ENCODE measurements around the gene FGF2. TPM values are rescaled to one million over a fixed set of nuclear protein-coding genes. Genes with fewer than 3 reads are reported as not detected.
"Not testable (repeated sequence)": the region's sequence is repeated elsewhere in the genome, so short reads cannot be mapped to it uniquely, and the experiment has no call there.

Gene FGF2
- 8.9 TPM for total RNA-seq
- 10 to 100 TPM in 2 of 8 donors, 1 to 10 TPM in 6; 6.5 to 11.4 (median 8.3) TPM for polyA plus RNA-seq (ENCODE audit: insufficient read depth in 1 of 8, insufficient read length in 8 of 8, low replicate concordance in 1 of 8)
- long read RNA-seq, donor 1, full-length matches to known transcripts, result 4 of 4 reads
- long read RNA-seq, donor 1, partial matches to known transcripts, result 0 of 4 reads
- long read RNA-seq, donor 1, other reads (novel, unspliced or antisense), result 0 of 4 reads
- long read RNA-seq, donor 2, result 0 reads
- long read RNA-seq, donor 3, full-length matches to known transcripts, result 5 of 5 reads
- long read RNA-seq, donor 3, partial matches to known transcripts, result 0 of 5 reads
- long read RNA-seq, donor 3, other reads (novel, unspliced or antisense), result 0 of 5 reads
- long read RNA-seq, donor 4, full-length matches to known transcripts, result 1 of 1 reads
- long read RNA-seq, donor 4, partial matches to known transcripts, result 0 of 1 reads
- long read RNA-seq, donor 4, other reads (novel, unspliced or antisense), result 0 of 1 reads
- long read RNA-seq, donor 5, full-length matches to known transcripts, result 10 of 21 reads
- long read RNA-seq, donor 5, partial matches to known transcripts, result 0 of 21 reads
- long read RNA-seq, donor 5, other reads (novel, unspliced or antisense), result 11 of 21 reads
- long read RNA-seq, donor 6, full-length matches to known transcripts, result 3 of 40 reads
- long read RNA-seq, donor 6, partial matches to known transcripts, result 25 of 40 reads
- long read RNA-seq, donor 6, other reads (novel, unspliced or antisense), result 12 of 40 reads
- long read RNA-seq, donor 7, full-length matches to known transcripts, result 5 of 11 reads
- long read RNA-seq, donor 7, partial matches to known transcripts, result 6 of 11 reads
- long read RNA-seq, donor 7, other reads (novel, unspliced or antisense), result 0 of 11 reads
- long read RNA-seq, donor 8, full-length matches to known transcripts, result 6 of 12 reads
- long read RNA-seq, donor 8, partial matches to known transcripts, result 6 of 12 reads
- long read RNA-seq, donor 8, other reads (novel, unspliced or antisense), result 0 of 12 reads
- long read RNA-seq, donor 9, full-length matches to known transcripts, result 4 of 10 reads
- long read RNA-seq, donor 9, partial matches to known transcripts, result 0 of 10 reads
- long read RNA-seq, donor 9, other reads (novel, unspliced or antisense), result 6 of 10 reads
- long read RNA-seq, donor 10, full-length matches to known transcripts, result 8 of 15 reads
- long read RNA-seq, donor 10, partial matches to known transcripts, result 0 of 15 reads
- long read RNA-seq, donor 10, other reads (novel, unspliced or antisense), result 7 of 15 reads
- long read RNA-seq, donor 11, full-length matches to known transcripts, result 5 of 10 reads
- long read RNA-seq, donor 11, partial matches to known transcripts, result 0 of 10 reads
- long read RNA-seq, donor 11, other reads (novel, unspliced or antisense), result 5 of 10 reads

- under 1% methylated on average over 91 of the region's 97 CpGs for WGBS (ENCODE audit: insufficient coverage)
- Histone ChIP-seq H3K27ac (ENCODE audit: low read length) (peak within 1 kb of the TSS; percentile 93), H3K36me3 (ENCODE audit: control insufficient read depth, insufficient read depth, low read length) (no peaks in the 10 kb centered on the region), H3K9me3 (replicated peaks; ENCODE audit: control insufficient read depth, low read depth, low read length) (no peaks in the 10 kb centered on the region), H3K4me3 (ENCODE audit: low read length) (peak within 1 kb of the TSS; percentile 86), H3K27me3 (ENCODE audit: control insufficient read depth, insufficient read depth, low read length) (peaks cover 4% of the 10 kb centered on the region), H3K4me1 (ENCODE audit: control insufficient read depth, insufficient read depth, low read length) (peaks cover 13% of the 10 kb centered on the region)
- DNase-seq, result peak; percentile 96
Measured at GRCh38 chr4:122826553-122827257, at the start of gene FGF2. Gene FGF2 (plus strand): TSS chr4:122826831. CDS start chr4:122827175, 344 bp downstream.

GRCh38 chr4:122776916-122777315, 49.7 kb upstream of the FGF2 start:
- H3K27ac ChIP-seq (ENCODE audit: low read length), result no peak overlapping the region
- no peaks in the 10 kb centered on the region for H3K4me1 ChIP-seq (ENCODE audit: control insufficient read depth, insufficient read depth, low read length)
- DNase-seq, result no peak
- WGBS (ENCODE audit: insufficient coverage), result no CpG with 5 or more reads among the region's 4 CpGs
- no peak overlapping the region for H3K4me3 ChIP-seq (ENCODE audit: low read length)
- no peaks in the 10 kb centered on the region for H3K36me3 ChIP-seq (ENCODE audit: control insufficient read depth, insufficient read depth, low read length)
- no peaks in the 10 kb centered on the region for H3K9me3 ChIP-seq (replicated peaks; ENCODE audit: control insufficient read depth, low read depth, low read length)
- H3K27me3 ChIP-seq (ENCODE audit: control insufficient read depth, insufficient read depth, low read length), result no peaks in the 10 kb centered on the region

GRCh38 chr4:122777846-122778673, 48.6 kb upstream of the FGF2 start:
- no peaks in the 10 kb centered on the region for H3K27me3 ChIP-seq (ENCODE audit: control insufficient read depth, insufficient read depth, low read length)
- no peaks in the 10 kb centered on the region for H3K36me3 ChIP-seq (ENCODE audit: control insufficient read depth, insufficient read depth, low read length)
- 100% methylated on average over 1 of the region's 7 CpGs for WGBS (ENCODE audit: insufficient coverage)
- no peak overlapping the region for H3K27ac ChIP-seq (ENCODE audit: low read length)
- peaks cover 2% of the 10 kb centered on the region for H3K4me1 ChIP-seq (ENCODE audit: control insufficient read depth, insufficient read depth, low read length)
- H3K9me3 ChIP-seq (replicated peaks; ENCODE audit: control insufficient read depth, low read depth, low read length), result no peaks in the 10 kb centered on the region
- DNase-seq, result no peak
- H3K4me3 ChIP-seq (ENCODE audit: low read length), result no peak overlapping the region

GRCh38 chr4:122781486-122781885, 45.1 kb upstream of the FGF2 start:
- Histone ChIP-seq H3K4me1 (ENCODE audit: control insufficient read depth, insufficient read depth, low read length) (peaks cover 10% of the 10 kb centered on the region), H3K9me3 (replicated peaks; ENCODE audit: control insufficient read depth, low read depth, low read length) (no peaks in the 10 kb centered on the region), H3K27me3 (ENCODE audit: control insufficient read depth, insufficient read depth, low read length) (no peaks in the 10 kb centered on the region), H3K4me3 (ENCODE audit: low read length) (no peak overlapping the region), H3K36me3 (ENCODE audit: control insufficient read depth, insufficient read depth, low read length) (no peaks in the 10 kb centered on the region), H3K27ac (ENCODE audit: low read length) (no peak overlapping the region)
- DNase-seq, result peak; percentile 79
- 44% methylated on average over 1 of the region's 2 CpGs for WGBS (ENCODE audit: insufficient coverage)

- H3K9me3 ChIP-seq (replicated peaks; ENCODE audit: control insufficient read depth, low read depth, low read length), result no peaks in the 10 kb centered on the region
- no peak overlapping the region for H3K4me3 ChIP-seq (ENCODE audit: low read length)
- WGBS (ENCODE audit: insufficient coverage), result 20% methylated on average over 1 of the region's 6 CpGs
- DNase-seq, result peak; percentile 76
- H3K27me3 ChIP-seq (ENCODE audit: control insufficient read depth, insufficient read depth, low read length), result no peaks in the 10 kb centered on the region
- H3K4me1 ChIP-seq (ENCODE audit: control insufficient read depth, insufficient read depth, low read length), result peaks cover 10% of the 10 kb centered on the region
- H3K27ac ChIP-seq (ENCODE audit: low read length), result peak overlapping the region; percentile 6
- no peaks in the 10 kb centered on the region for H3K36me3 ChIP-seq (ENCODE audit: control insufficient read depth, insufficient read depth, low read length)
Measured at GRCh38 chr4:122783301-122784215, 43.1 kb upstream of the FGF2 start.

- no peaks in the 10 kb centered on the region for H3K27me3 ChIP-seq (ENCODE audit: control insufficient read depth, insufficient read depth, low read length)
- no peak overlapping the region for H3K4me3 ChIP-seq (ENCODE audit: low read length)
- peaks cover 10% of the 10 kb centered on the region for H3K4me1 ChIP-seq (ENCODE audit: control insufficient read depth, insufficient read depth, low read length)
- DNase-seq, result peak; percentile 14
- H3K27ac ChIP-seq (ENCODE audit: low read length), result no peak overlapping the region
- no CpG with 5 or more reads among the region's 1 CpG for WGBS (ENCODE audit: insufficient coverage)
- H3K36me3 ChIP-seq (ENCODE audit: control insufficient read depth, insufficient read depth, low read length), result no peaks in the 10 kb centered on the region
- no peaks in the 10 kb centered on the region for H3K9me3 ChIP-seq (replicated peaks; ENCODE audit: control insufficient read depth, low read depth, low read length)
Measured at GRCh38 chr4:122784261-122784660, 42.4 kb upstream of the FGF2 start.

- no CpG with 5 or more reads among the region's 2 CpGs for WGBS (ENCODE audit: insufficient coverage)
- Histone ChIP-seq H3K4me1 (ENCODE audit: control insufficient read depth, insufficient read depth, low read length) (peaks cover 10% of the 10 kb centered on the region), H3K9me3 (replicated peaks; ENCODE audit: control insufficient read depth, low read depth, low read length) (no peaks in the 10 kb centered on the region), H3K27ac (ENCODE audit: low read length) (no peak overlapping the region), H3K27me3 (ENCODE audit: control insufficient read depth, insufficient read depth, low read length) (no peaks in the 10 kb centered on the region), H3K4me3 (ENCODE audit: low read length) (no peak overlapping the region), H3K36me3 (ENCODE audit: control insufficient read depth, insufficient read depth, low read length) (no peaks in the 10 kb centered on the region)
- DNase-seq, result no peak
Measured at GRCh38 chr4:122785099-122785498, 41.5 kb upstream of the FGF2 start.

GRCh38 chr4:122786296-122786695, 40.3 kb upstream of the FGF2 start:
- WGBS (ENCODE audit: insufficient coverage), result 100% methylated on average over 2 of the region's 4 CpGs
- not testable (repeated sequence) for H3K36me3 ChIP-seq (ENCODE audit: control insufficient read depth, insufficient read depth, low read length); DNase-seq; H3K27me3 ChIP-seq (ENCODE audit: control insufficient read depth, insufficient read depth, low read length); H3K27ac ChIP-seq (ENCODE audit: low read length); H3K4me3 ChIP-seq (ENCODE audit: low read length); H3K9me3 ChIP-seq (replicated peaks; ENCODE audit: control insufficient read depth, low read depth, low read length)
- peaks cover 10% of the 10 kb centered on the region for H3K4me1 ChIP-seq (ENCODE audit: control insufficient read depth, insufficient read depth, low read length)
